HG03520 (cell line): ENCODE measurements around the gene GPX6.
"Not testable (repeated sequence)": the region's sequence is repeated elsewhere in the genome, so short reads cannot be mapped to it uniquely, and the experiment has no call there.

Source experiments
- ATAC-seq: cut with Tn5 transposase; IDR thresholded peaks from one replicate; pipeline ENCODE4 v1.9.1; 2021; ENCODE audit warnings: mild to moderate bottlenecking, moderate library complexity; ENCODE audit not compliant: unreplicated experiment

The GPX6 gene

DNA sequence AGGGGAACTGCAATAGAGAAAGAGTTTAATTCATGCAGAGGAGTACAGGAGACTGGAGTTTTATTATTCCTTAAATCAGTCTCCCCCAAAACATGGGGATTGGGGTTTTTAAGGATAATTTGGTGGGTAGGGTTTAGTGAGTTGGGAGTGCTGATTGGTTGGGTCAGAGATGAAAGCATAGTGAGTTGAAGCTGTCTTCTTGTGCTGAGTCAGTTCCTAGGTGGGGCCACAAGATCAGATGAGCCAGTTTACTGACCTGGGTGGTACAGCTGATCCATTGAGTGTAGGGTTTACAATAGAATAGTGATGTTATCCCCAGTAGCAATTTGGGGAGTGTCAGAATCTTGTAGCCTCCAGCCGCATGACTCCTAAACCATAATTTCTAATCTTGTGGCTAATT, 29.1 kb downstream of the GPX6 start:
- no peak for ATAC-seq

DNA sequence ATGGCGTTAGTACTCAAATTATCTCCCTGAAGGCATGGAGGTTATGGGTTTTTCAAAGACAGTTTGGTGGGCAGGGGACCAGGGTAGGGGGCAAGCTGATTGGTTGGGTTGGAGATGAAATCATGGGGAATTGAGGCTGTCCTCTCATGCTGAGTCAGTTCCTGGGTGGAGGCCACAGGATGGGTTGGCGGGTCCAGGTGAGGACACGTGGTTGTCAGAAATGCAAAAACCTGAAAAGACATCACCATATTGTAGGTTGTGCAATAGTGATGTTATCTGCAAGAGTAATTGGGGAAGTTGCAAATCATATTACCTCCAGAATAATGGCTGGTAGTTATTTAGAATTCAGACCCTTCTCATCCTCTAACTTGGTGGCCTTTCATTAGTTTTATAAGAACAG, 30.1 kb downstream of the GPX6 start:
- ATAC-seq, result no peak

DNA sequence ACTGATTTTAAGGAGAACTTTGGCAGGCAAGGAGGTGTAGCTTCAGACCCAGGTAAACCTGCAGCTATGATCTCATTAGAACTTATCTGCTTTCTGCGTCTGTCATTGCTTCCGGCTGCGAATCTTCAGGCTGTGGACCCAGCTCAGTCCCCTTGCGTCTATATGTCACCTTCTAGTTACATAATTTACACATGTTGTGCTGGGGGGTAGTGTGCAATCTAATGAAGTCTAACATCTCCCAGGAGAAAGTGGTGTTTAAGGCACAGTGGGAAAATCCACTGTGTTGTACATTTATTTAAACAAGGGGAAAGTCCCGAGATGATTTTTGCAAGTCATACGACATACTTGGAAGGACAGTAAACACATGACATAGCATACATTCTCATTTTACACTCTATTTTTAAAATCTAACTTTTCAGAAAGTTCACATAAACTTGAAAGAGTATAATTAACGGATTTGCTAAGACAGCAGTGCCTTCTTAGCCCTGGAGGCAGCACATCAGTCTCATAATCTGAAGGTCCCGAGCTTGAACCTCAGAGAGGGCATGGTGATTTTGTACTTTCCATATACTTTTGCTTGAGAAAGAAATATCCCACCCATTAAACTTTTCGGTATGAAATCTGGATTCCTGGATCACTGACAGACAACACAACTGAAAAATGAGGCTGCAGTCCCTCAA, 35.2 kb downstream of the GPX6 start:
- ATAC-seq, result no peak

DNA sequence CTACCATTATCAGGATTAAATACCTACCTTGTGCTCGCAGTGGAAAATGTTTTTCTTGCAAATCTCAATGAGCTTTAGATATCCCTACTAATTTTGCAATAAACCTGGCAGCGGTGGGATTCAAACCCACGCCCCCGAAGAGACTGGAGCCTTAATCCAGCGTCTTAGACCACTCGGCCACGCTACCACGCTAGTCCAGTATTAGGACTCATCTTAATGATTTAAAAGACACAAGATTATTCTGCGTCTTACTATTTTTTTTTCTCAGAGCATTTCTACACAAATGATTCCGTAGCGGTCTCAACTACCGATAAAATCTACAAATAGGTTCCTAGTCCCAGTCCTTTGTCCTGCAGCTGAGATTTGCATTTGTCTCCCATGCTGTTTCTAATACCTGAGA, 37.1 kb downstream of the GPX6 start:
- ATAC-seq, result no peak

DNA sequence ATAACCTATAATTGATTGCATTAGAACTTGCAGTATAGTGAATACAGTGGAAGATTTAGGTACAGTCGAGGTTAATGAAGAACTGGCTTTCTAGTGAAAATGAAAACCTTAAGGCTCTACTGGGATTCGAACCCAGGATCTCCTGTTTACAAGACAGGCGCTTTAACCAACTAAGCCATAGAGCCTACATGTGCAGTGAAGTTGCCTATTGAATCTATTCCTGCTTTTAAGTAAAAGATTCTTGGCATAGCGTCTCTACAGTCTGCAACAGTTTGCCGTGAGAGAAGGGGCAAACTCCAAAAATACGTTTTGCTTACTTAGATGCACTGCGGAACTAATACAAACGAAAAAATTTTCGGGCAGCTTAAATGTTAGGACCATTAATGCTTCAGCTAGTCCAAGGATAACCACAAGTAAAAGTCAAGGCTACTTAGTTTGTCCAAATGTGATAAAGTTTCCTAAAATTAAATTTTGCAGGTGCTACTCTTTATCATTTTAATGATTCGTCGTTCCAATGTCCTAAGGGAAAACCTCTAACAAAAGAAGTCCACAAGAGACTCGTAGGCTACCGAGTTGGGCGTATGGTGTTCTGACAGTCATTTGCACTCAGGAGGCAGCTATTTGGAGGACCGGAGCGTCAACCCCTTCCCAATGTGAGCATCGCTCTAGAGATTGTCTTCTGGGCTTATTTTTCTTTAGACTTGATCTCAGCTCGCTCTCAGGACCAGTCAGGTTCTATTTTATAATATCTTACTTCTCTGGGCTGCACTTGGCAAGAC, 41.0 kb downstream of the GPX6 start:
- no peak for ATAC-seq

DNA sequence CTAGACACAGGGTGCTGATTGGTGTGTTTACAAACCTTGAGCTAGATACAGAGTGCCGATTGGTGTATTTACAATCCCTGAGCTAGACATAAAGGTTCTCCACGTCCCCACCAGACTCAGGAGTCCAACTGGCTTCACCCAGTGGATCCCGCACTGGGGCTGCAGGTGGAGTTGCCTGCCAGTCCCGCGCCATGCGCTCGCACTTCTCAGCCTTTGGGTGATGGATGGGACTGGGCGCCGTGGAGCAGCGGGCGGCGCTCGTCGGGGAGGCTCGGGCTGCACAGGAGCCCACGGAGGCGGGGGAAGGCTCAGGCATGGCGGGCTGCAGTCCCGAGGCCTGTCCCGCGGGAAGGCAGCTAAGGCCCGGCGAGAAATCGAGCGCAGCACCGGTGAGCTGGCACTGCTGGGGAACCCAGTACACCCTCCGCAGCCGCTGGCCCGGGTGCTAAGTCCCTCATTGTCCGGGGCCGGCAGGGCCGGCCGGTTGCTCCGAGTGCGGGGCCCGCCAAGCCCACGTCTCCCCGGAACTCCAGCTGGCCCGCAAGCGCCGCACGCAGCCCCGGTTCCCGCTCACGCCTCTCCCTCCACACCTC, 46.3 kb downstream of the GPX6 start:
- not testable (repeated sequence) for ATAC-seq

DNA sequence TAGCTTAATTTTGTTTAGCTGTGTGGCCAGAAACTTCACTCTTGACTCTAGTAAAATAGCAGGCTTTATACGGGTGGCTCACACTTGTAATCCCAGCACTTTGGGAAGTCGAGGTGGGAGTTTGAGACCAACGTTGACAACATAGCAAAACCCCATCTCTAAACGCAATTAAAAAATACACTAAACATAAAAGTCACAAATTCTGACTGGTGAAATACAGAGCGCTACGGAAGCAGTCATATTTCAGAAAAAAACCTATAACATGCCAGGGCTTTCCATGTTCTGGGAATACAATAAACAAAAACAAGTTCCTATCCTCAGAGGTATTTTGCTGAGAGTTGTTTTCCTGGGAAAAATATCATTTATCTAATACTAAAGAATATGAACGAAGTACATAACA, 47.5 kb downstream of the GPX6 start:
- no peak for ATAC-seq

DNA sequence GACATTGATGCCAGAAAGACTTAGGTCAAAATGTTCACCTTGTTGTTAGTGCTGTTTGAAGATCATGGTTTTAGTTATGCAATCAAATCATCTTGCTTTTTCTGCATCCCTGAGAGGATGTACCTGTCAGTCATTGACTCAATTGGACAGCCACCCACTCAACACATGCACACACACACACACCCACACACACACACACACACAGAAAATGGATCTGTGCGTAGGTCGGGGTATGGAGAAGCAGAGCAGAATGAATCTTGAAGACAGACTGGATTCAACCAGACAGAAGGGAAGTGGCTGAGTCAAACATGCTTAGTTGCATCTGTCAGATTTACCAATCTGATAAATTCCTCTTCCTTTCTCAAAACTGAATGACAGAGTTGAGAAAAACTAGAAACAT, 53.2 kb downstream of the GPX6 start:
- no peak for ATAC-seq

DNA sequence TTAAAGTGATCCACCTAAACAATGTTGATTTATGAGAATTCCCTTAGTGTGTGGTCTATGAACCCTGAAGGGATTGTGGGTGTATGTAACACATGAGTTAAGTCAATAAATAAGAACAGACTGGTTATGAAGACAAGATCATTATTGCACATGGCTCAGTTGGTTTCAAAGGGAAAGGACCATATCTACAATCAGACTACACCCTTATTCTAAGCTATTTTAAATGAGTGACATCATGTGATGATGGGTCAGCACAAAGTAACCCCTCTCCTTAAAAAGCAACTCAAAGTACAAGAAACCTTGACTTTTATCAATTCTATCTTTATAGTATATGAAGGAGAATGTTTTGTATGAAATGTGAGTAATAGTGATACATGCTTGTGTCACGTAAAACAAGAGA, 57.0 kb downstream of the GPX6 start:
- no peak for ATAC-seq
